Choroid plexus epithelial cell (primary cell): ENCODE results near the gene LGALS1.
A peak's percentile ranks its signal among the peaks of the same experiment; 100 is the strongest.

Experiments
- DNase-seq: peaks from one replicate; pipeline ENCODE4 v3.0.0-alpha.2; 2010; ENCODE audit warnings: low read depth
- H3K4me3 ChIP-seq: 2 replicates; pipeline ENCODE4 v1.5.1; 2011; ENCODE audit warnings: low read depth, mild to moderate bottlenecking, control low read depth, low read length, moderate library complexity
- TF ChIP-seq, protein P1 (sequence below): conservative IDR thresholded peaks from 2 replicates; pipeline ENCODE4 v1.5.1; 2011; ENCODE audit warnings: low read depth, mild to moderate bottlenecking, control low read depth, inconsistent platforms, low read length, moderate library complexity

LGALS1 gene

DNA sequence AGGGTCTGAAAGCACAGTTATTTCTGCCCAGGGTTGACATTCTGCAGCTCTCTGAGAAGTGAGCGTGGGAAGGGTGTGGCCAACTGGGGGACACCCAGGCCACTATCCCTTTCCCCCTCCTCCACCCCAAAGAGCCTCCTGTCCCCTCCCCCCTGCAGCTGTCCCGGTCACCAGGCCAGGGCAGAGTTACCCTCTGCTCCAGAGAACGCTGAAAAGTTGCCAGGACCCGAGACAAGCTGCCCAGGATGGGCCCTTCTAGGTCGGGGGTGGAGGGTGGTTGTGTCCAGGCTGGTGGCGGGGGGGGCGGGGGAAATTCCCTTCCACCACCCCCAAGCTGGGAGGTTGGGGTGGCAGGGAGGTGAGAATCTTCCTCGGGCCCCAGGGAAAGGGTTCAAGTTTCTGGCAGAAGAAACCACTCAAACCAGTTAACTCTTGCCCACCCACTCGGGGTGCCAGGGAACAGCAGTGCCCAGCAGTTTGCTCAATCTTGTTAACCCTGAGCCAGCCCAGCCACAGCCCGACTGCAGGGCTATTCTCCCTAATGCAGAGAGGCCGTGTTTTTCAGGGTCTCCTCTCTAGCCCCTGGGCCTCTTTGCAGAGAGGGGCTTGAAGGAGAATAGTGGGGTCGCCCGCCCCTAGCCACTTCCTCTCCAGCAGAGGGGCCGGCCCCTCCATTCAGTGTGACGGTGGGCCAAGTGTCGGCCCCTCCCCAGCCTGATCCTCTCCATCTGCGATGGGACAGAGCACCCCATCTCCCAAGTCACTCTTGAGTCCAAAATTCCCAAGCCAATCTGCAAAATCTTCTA, 697 bp downstream of the LGALS1 start:
- peak; percentile 27 for DNase-seq
- TF ChIP-seq, protein P1, sequence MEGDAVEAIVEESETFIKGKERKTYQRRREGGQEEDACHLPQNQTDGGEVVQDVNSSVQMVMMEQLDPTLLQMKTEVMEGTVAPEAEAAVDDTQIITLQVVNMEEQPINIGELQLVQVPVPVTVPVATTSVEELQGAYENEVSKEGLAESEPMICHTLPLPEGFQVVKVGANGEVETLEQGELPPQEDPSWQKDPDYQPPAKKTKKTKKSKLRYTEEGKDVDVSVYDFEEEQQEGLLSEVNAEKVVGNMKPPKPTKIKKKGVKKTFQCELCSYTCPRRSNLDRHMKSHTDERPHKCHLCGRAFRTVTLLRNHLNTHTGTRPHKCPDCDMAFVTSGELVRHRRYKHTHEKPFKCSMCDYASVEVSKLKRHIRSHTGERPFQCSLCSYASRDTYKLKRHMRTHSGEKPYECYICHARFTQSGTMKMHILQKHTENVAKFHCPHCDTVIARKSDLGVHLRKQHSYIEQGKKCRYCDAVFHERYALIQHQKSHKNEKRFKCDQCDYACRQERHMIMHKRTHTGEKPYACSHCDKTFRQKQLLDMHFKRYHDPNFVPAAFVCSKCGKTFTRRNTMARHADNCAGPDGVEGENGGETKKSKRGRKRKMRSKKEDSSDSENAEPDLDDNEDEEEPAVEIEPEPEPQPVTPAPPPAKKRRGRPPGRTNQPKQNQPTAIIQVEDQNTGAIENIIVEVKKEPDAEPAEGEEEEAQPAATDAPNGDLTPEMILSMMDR = no peak
- H3K4me3 ChIP-seq = peak overlapping the region; percentile 80

DNA sequence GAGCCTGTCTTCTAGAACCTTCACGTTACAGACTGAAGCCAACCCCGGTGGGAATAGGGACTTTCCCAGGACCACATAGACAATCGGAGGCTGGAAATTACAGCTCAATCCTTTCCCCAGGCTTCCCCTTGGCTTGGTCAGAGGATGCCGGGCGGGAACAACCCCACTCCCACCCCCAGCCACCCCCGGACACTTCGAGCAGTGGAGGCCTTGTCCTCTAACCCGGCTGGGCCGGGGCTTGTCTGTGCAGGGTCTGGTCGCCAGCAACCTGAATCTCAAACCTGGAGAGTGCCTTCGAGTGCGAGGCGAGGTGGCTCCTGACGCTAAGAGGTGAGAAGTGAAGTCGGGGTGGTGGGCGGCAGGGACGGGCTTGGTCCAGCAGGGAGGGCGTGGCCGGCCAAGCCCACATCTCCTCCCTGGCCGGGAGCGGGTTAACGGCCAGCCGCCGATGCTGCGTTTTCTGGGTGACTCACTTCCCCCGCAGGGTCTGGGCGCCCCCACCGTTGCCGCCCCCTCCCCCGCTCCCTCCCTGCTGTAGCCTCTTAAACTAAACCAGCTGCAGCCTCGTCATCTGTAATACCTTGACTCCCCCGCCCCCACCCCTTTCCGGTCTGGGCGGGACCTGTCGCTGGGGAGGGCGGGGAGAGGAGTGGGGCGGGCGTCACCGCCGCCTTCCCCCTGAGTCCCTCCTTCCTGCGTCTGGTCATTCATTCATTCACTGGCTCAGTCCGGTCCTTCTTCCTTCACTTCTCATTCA, 1.5 kb downstream of the LGALS1 start:
- DNase-seq = peak; percentile 98
- TF ChIP-seq, protein P1 = no peak
- H3K4me3 ChIP-seq = peak overlapping the region; percentile 80

DNA sequence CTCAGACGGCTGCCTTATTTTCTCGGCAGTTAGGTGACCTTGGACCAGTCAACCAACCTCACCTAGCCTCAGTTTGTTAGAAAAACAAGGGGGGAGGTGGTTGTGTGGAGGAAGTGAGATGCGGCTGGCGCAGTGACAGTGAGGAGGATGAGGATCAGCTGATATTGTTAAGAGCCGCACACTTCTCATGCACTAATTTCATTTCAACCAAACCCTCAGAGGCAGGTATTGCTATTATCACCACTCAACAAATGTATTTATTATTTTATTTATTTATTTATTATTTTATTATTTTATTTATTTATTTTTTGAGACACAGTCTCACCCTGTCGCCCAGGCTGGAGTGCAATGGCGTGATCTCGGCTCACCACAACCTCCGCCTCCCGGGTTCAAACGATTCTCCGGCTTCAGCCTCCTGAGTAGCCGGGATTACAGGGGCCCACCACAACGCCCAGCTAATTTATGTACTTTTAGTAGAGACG, 2.1 kb downstream of the LGALS1 start:
- no peak for DNase-seq
- TF ChIP-seq, protein P1 = no peak
- H3K4me3 ChIP-seq = peak overlapping the region; percentile 80

DNA sequence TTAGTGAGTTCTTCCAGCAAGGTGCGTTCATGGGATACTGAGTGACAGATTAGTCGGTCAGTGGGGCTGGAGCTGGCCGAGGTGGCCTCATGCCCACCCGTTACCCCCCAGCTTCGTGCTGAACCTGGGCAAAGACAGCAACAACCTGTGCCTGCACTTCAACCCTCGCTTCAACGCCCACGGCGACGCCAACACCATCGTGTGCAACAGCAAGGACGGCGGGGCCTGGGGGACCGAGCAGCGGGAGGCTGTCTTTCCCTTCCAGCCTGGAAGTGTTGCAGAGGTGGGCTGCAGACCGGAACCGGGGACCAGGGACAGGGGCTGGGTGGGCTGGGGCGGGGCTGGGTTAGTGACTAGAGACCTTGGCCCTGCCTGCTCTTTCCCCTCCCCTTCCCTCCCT, 2.9 kb downstream of the LGALS1 start:
- DNase-seq = no peak
- TF ChIP-seq, protein P1 = no peak
- H3K4me3 ChIP-seq = peak overlapping the region; percentile 34

DNA sequence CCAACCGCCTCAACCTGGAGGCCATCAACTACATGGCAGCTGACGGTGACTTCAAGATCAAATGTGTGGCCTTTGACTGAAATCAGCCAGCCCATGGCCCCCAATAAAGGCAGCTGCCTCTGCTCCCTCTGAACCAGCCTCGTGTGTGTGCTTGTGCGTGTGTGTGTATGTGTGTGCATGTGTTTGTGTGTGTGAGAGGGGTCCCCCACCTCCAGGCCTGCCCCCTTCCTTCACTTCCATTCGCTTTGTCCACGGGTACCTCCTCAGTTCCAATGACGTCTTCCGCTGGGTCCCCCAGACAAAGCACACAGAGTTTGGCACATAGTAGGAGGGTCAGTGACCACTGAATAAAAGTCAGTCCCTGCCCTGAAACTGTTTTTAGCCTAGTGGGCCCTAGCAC, 4.2 kb downstream of the LGALS1 start:
- no peak for DNase-seq
- TF ChIP-seq, protein P1 = no peak
- no peak overlapping the region for H3K4me3 ChIP-seq

DNA sequence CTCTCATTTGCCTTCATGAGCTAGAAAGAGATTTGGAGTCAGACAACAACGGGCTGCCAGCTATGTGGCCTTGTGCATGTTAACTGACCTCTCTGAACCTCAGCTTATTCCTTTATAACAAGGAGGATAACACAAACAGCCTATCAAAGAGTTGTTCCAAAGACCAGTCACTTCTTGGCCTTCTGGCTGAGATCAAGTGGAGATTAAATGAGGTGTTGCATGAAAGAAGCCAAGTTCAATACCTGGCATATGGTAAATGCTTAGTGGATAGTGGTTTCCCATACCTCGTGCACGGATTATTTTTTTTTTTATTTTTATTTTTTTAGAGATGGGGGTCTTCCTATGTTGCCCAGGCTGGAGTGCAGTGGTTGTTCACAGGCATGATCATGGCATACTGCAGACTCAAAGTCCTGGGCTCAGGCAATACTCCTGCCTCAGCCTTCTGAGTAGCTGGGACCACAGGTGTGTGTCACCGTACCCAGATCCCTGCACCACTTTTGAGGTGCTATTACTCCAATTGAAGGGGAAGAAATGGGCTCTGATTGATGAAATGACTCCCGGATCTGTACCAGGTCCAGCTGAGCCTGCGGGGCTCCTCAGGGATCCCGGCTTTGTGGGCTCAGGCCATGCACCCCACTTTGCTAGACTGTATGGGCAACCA, 4.9 kb downstream of the LGALS1 start:
- TF ChIP-seq, protein P1 = no peak
- H3K4me3 ChIP-seq = no peak overlapping the region
- DNase-seq = no peak
